Measurements from ENCODE around the gene SLC30A2. TPM values are rescaled to one million over a fixed set of nuclear protein-coding genes. Genes with fewer than 3 reads are reported as not detected.

Gene SLC30A2
- total RNA-seq, 1 experiment from 2014 or later: 0.35 TPM

- H3K79me2 ChIP-seq (ENCODE audit: insufficient read depth, low read length): no peaks in the 10 kb centered on the region
- no peak for DNase-seq
- no peak overlapping the region for H2BK120ac ChIP-seq (ENCODE audit: low read depth, low read length, poor library complexity, severe bottlenecking)
- no peak overlapping the region for H2BK20ac ChIP-seq (ENCODE audit: low read depth, low read length, poor library complexity, severe bottlenecking)
- no peaks in the 10 kb centered on the region for H3K36me3 Mint-ChIP-seq (ENCODE audit: insufficient read depth in 1 of 3, low read depth in 3 of 3)
- H3K18ac ChIP-seq (ENCODE audit: insufficient read length, low read depth, low read length): no peak overlapping the region
- H3K4me1 ChIP-seq (ENCODE audit: insufficient read depth, low read length): no peaks in the 10 kb centered on the region
- H3K9ac ChIP-seq (ENCODE audit: extremely low read depth, insufficient read length, low read length): no peak overlapping the region
- no peak overlapping the region for H3K4ac ChIP-seq (ENCODE audit: low read depth, low read length)
- no peaks in the 10 kb centered on the region for H3K9me3 ChIP-seq (ENCODE audit: control insufficient read depth, low read depth, low read length)
- no peak overlapping the region for H3K56ac ChIP-seq (ENCODE audit: insufficient read length, low read depth, low read length)
- H3K9me3 Mint-ChIP-seq: no peaks in the 10 kb centered on the region
- H3T11ph ChIP-seq (ENCODE audit: low read length): no peak overlapping the region
- H4K5ac ChIP-seq (ENCODE audit: insufficient read length, low read depth, low read length): no peak overlapping the region
- H4K91ac ChIP-seq (ENCODE audit: insufficient read length, low read depth, low read length): no peak overlapping the region
- H4K20me1 ChIP-seq (ENCODE audit: control insufficient read depth, insufficient read depth, insufficient read length): no peaks in the 10 kb centered on the region
- no peaks in the 10 kb centered on the region for H3K23me2 ChIP-seq (ENCODE audit: insufficient read length, low read depth, low read length, poor library complexity, severe bottlenecking)
- no peak overlapping the region for H2BK5ac ChIP-seq (ENCODE audit: insufficient read length, low read length)
- no peak overlapping the region for H3K27ac ChIP-seq (ENCODE audit: insufficient read length, low read depth, low read length)
- H2BK15ac ChIP-seq (ENCODE audit: low read depth, low read length): no peak overlapping the region
- no peak overlapping the region for H3K23ac ChIP-seq (ENCODE audit: insufficient read length, low read depth, low read length)
- no peaks in the 10 kb centered on the region for H3K27me3 ChIP-seq (ENCODE audit: insufficient read depth, low read length)
- no peak overlapping the region for H4K8ac ChIP-seq (replicated peaks; ENCODE audit: insufficient read length, low read depth, low read length)
- no peak for TF ChIP-seq CTCF (conservative IDR thresholded peaks at IDR 0.05)
- no peaks in the 10 kb centered on the region for H3K79me1 ChIP-seq (ENCODE audit: insufficient read depth, low read depth, low read length, poor library complexity, severe bottlenecking)
- H3K4me3 Mint-ChIP-seq: no peak overlapping the region
- H3K14ac ChIP-seq (ENCODE audit: insufficient read depth, low read length): no peak overlapping the region
- peaks cover 23% of the 10 kb centered on the region for H3K27me3 Mint-ChIP-seq (ENCODE audit: low read depth)
- H3K4me2 ChIP-seq (ENCODE audit: insufficient read depth, insufficient read length, low read length): no peak overlapping the region
- H2AK5ac ChIP-seq (ENCODE audit: insufficient read length, low read length): no peak overlapping the region
- no CpG with 5 or more reads among the region's 2 CpGs for WGBS (ENCODE audit: extremely low coverage, insufficient read length, low lambda C conversion rate)
- no peak overlapping the region for H2BK12ac ChIP-seq (ENCODE audit: insufficient read length, low read depth, low read length)
- H3K4me1 Mint-ChIP-seq: peaks cover 4 to 5% of the 10 kb centered on the region in 2 experiments; a peak in 3 of 4 replicates
- no peak overlapping the region for H3K27ac Mint-ChIP-seq
- no peak overlapping the region for H2AFZ ChIP-seq (ENCODE audit: low read length)
Observed at GRCh38 chr1:26084091-26084561, 38.2 kb upstream of the SLC30A2 start.
